A549 (cell line): ENCODE results near the gene HMGCS1. TPM values are rescaled to one million over a fixed set of nuclear protein-coding genes. Genes with fewer than 3 reads are reported as not detected.

Source experiments
- ATAC-seq, 2 experiments: fragments of 200-7000 bp in 1 of 2; fragments of >200 bp in 1 of 2; cut with Nextera tagmentation in 1 of 2; cut with Tn5 transposase in 1 of 2; 3 replicates each; pipeline versions ENCODE4 v1.8.0 to v1.9.1; 2018 to 2020; ENCODE audit warnings: mild to moderate bottlenecking in 1 of 2, moderate library complexity in 1 of 2
- CTCF ChIA-PET: fragments of 300-600 bp; sonication (Branson Sonifier 250); formaldehyde crosslinking; extraction: SDS; loops from one replicate; lab custom pipeline; 2021; ENCODE audit warnings: antibody characterized with exemption, inconsistent platforms; lab: Yijun Ruan, JAX
- POLR2A ChIA-PET: fragments of 350-600 bp; formaldehyde crosslinking; extraction: SDS; loops from one replicate; lab custom pipeline; 2021; ENCODE audit warnings: antibody characterized with exemption, inconsistent platforms; lab: Yijun Ruan, JAX
- DNase-seq, 2 experiments: peaks; one replicate each; pipeline versions ENCODE4 v3.0.0 to v3.0.0-alpha.2; 2011 to 2016; ENCODE audit warnings: low read depth in 1 of 2, low spot score in 1 of 2
- FAIRE-seq: peaks from 2 replicates; lab custom pipeline; 2011; peaks lifted over from hg19 to GRCh38; lab: Jason Lieb, UNC
- H3K27ac ChIP-seq, 2 experiments: fragments of >200 bp; sonication (Bioruptor Twin); formaldehyde crosslinking; 3 replicates each; pipeline ENCODE4 v1.5.1; 2016 to 2017
- H3K4me1 ChIP-seq: fragments of >200 bp; sonication (Bioruptor Twin); formaldehyde crosslinking; 3 replicates; pipeline ENCODE4 v1.6.1; 2016
- H3K4me2 ChIP-seq: fragments of >200 bp; sonication (Bioruptor Twin); formaldehyde crosslinking; 3 replicates; pipeline ENCODE4 v1.6.1; 2016
- H3K4me3 ChIP-seq: fragments of >200 bp; sonication (Bioruptor Twin); formaldehyde crosslinking; 3 replicates; pipeline ENCODE4 v1.5.1; 2016
- H3K9me3 ChIP-seq: fragments of >200 bp; sonication (Bioruptor Twin); formaldehyde crosslinking; 3 replicates; pipeline ENCODE4 v1.6.1; 2016
- ATOH8 ChIP-seq: fragments of 250-450 bp; sonication (Bioruptor Pico); IDR thresholded peaks from 2 replicates; pipeline ENCODE4 v1.5.0; 2020; ENCODE audit warnings: low read depth, mild to moderate bottlenecking, moderate library complexity
- CBX2 ChIP-seq: fragments of 200-600 bp; sonication (generic); IDR thresholded peaks from 2 replicates; pipeline ENCODE4 v1.6.1; 2016; ENCODE audit warnings: low read depth, mild to moderate bottlenecking, borderline replicate concordance
- CBX8 ChIP-seq: fragments of 200-600 bp; sonication (generic); IDR thresholded peaks from 2 replicates; pipeline ENCODE4 v1.6.1; 2016
- CHD4 ChIP-seq: fragments of 200-600 bp; sonication (generic); IDR thresholded peaks from 2 replicates; pipeline ENCODE4 v1.6.1; 2016; ENCODE audit warnings: antibody characterized with exemption, mild to moderate bottlenecking, borderline replicate concordance
- EHF ChIP-seq: fragments of 250-450 bp; sonication (Bioruptor Pico); IDR thresholded peaks from 2 replicates; pipeline ENCODE4 v1.5.0; 2020; ENCODE audit warnings: mild to moderate bottlenecking
- ELK1 ChIP-seq: fragments of 150-350 bp; IDR thresholded peaks from 2 replicates; pipeline ENCODE4 v1.6.1; 2014; ENCODE audit warnings: low read depth, mild to moderate bottlenecking, low read length
- EP300 ChIP-seq, 2 experiments: fragments of >200 bp; sonication (Bioruptor Twin); formaldehyde crosslinking; IDR thresholded peaks; 2 replicates in 1 of 2; 3 replicates in 1 of 2; pipeline ENCODE4 v1.6.1; 2016 to 2017
- FOSB ChIP-seq: fragments of 250-450 bp; sonication (Bioruptor Pico); IDR thresholded peaks from 2 replicates; pipeline ENCODE4 v1.5.0; 2020; ENCODE audit warnings: mild to moderate bottlenecking, moderate library complexity
- FOSL2 ChIP-seq, 2 experiments: fragments of 450-650 bp in 1 of 2; fragments of >200 bp in 1 of 2; sonication (Bioruptor Twin) in 1 of 2; formaldehyde crosslinking; IDR thresholded peaks; 2 replicates each; pipeline versions ENCODE4 v1.5.0 to v1.6.1; 2016 to 2020; ENCODE audit warnings: mild to moderate bottlenecking in 1 of 2, moderate library complexity in 1 of 2
- FOXS1 ChIP-seq: fragments of 250-450 bp; sonication (Bioruptor Pico); IDR thresholded peaks from 2 replicates; pipeline ENCODE4 v1.5.0; 2020; ENCODE audit warnings: mild to moderate bottlenecking, moderate library complexity
- HDAC2 ChIP-seq: fragments of 200-600 bp; sonication (generic); IDR thresholded peaks from 2 replicates; pipeline ENCODE4 v1.6.1; 2016
- HES2 ChIP-seq: fragments of >200 bp; sonication (Bioruptor Twin); formaldehyde crosslinking; IDR thresholded peaks from 2 replicates; pipeline ENCODE4 v1.6.1; 2016
- HOXB13 ChIP-seq: fragments of 250-450 bp; sonication (Bioruptor Pico); IDR thresholded peaks from 2 replicates; pipeline ENCODE4 v1.5.0; 2020; ENCODE audit warnings: low read depth, mild to moderate bottlenecking, moderate library complexity
- HOXB5 ChIP-seq: fragments of 250-450 bp; sonication (Bioruptor Pico); IDR thresholded peaks from 2 replicates; pipeline ENCODE4 v1.5.0; 2020; ENCODE audit warnings: mild to moderate bottlenecking, moderate library complexity
- KDM1A ChIP-seq: fragments of 200-600 bp; sonication (generic); IDR thresholded peaks from 2 replicates; pipeline ENCODE4 v1.6.1; 2016; ENCODE audit warnings: low read depth, mild to moderate bottlenecking
- MAX ChIP-seq: IDR thresholded peaks from 2 replicates; pipeline ENCODE4 v1.6.1; 2012
- MYC ChIP-seq: IDR thresholded peaks from 2 replicates; pipeline ENCODE4 v1.6.1; 2012; ENCODE audit warnings: mild to moderate bottlenecking, inconsistent platforms, low read length, improper control_type of control experiment, borderline replicate concordance
- NR3C1 ChIP-seq: fragments of >200 bp; sonication (Bioruptor Twin); formaldehyde crosslinking; IDR thresholded peaks from 3 replicates; pipeline ENCODE4 v1.6.1; 2017
- RAD21 ChIP-seq, 2 experiments: fragments of >200 bp in 1 of 2; sonication (Bioruptor Twin) in 1 of 2; formaldehyde crosslinking in 1 of 2; IDR thresholded peaks in 1 of 2; conservative IDR thresholded peaks in 1 of 2; 2 replicates in 1 of 2; 3 replicates in 1 of 2; pipeline ENCODE4 v1.6.1; 2012 to 2018; ENCODE audit warnings: inconsistent platforms in 1 of 2
- RARB ChIP-seq: fragments of 250-450 bp; sonication (Bioruptor Pico); IDR thresholded peaks from 2 replicates; pipeline ENCODE4 v1.8.0; 2021; ENCODE audit warnings: mild to moderate bottlenecking, moderate library complexity
- RCOR1 ChIP-seq: fragments of 150-350 bp; IDR thresholded peaks from 2 replicates; pipeline ENCODE4 v1.6.1; 2014; ENCODE audit warnings: antibody characterized with exemption, low read length, low read depth
- REST ChIP-seq: fragments of 200-600 bp; sonication (generic); IDR thresholded peaks from 2 replicates; pipeline ENCODE4 v1.6.1; 2016; ENCODE audit warnings: antibody characterized with exemption, mild to moderate bottlenecking, moderate library complexity
- RFX5 ChIP-seq: fragments of 450-650 bp; IDR thresholded peaks from 2 replicates; pipeline ENCODE4 v1.7.1; 2014; ENCODE audit warnings: antibody characterized with exemption, mild to moderate bottlenecking, moderate library complexity
- RNF2 ChIP-seq: fragments of 200-600 bp; sonication (generic); IDR thresholded peaks from 2 replicates; pipeline ENCODE4 v1.6.1; 2016; ENCODE audit warnings: low read depth, mild to moderate bottlenecking, antibody characterized with exemption, moderate library complexity, borderline replicate concordance
- SREBF2 ChIP-seq: fragments of 450-650 bp; IDR thresholded peaks from 2 replicates; pipeline ENCODE4 v1.6.1; 2014; ENCODE audit warnings: mild to moderate bottlenecking, moderate library complexity
- TFCP2L1 ChIP-seq: fragments of 250-450 bp; sonication (Bioruptor Pico); IDR thresholded peaks from 2 replicates; pipeline ENCODE4 v1.5.0; 2021; ENCODE audit warnings: mild to moderate bottlenecking
- TP53 ChIP-seq: fragments of 250-450 bp; sonication (Bioruptor Pico); IDR thresholded peaks from 2 replicates; pipeline ENCODE4 v1.5.0; 2021; ENCODE audit warnings: mild to moderate bottlenecking, moderate library complexity
- ZFP36 ChIP-seq: fragments of 450-650 bp; IDR thresholded peaks from 2 replicates; pipeline ENCODE4 v1.6.1; 2014; ENCODE audit warnings: borderline replicate concordance; ENCODE audit not compliant: partially characterized antibody
- ZNF302 ChIP-seq: fragments of 250-450 bp; sonication (Bioruptor Pico); IDR thresholded peaks from 2 replicates; pipeline ENCODE4 v1.9.0; 2021; ENCODE audit warnings: inconsistent platforms, mild to moderate bottlenecking, moderate library complexity
- WGBS: methylation state at CpG from one replicate; pipeline ENCODE4 v1.1.6; 2017; ENCODE audit errors: missing lambda C conversion rate; 5-methylcytosine and 5-hydroxymethylcytosine counted together
- polyA plus RNA-seq, 4 experiments: library from polyadenylated mRNA; depleted of rRNA in 3 of 4; stranded (reverse); fragments of >200 nt; fragmentation: RNase III in 1 of 4; extraction: RNeasy Plus Mini Kit Qiagen cat#74134 plus additional on column Dnase treatment in 1 of 4; gene quantifications; 2 replicates in 3 of 4; 3 replicates in 1 of 4; pipeline ENCODE4 v1.2.3, GENCODE V29; 2011 to 2017

HMGCS1 gene
- polyA plus RNA-seq, 2 of the 4 experiments (the other 2 are of a cell fraction), result 64.8 to 72.8 TPM

- ATAC-seq (peak; percentile 61 to 71; a peak in 5 of 6 replicates), FAIRE-seq (no peak), DNase-seq (no peak)
- 0 out of 3 replicates have a peak, but pooled peaks cover 3% of the 10 kb centered on the region for H3K4me1 ChIP-seq
- H3K4me3 ChIP-seq, result no peak overlapping the region
- POLR2A ChIA-PET, result no interaction called here
- 22% methylated on average over 2 of the region's 2 CpGs for WGBS
- CTCF ChIA-PET, result interaction anchor here (0.7 to 1.0 kb wide), 3 partner anchors 20 to 228 kb away, joined by 3 to 4 read pairs (median 3); partner anchors contain the start of gene TMEM267
- H3K4me2 ChIP-seq, result 0 out of 3 replicates have a peak overlapping the region, but pooled peaks have one; percentile 17
- no peak for TF ChIP-seq EHF (CRISPR knock-in tag)
- TF ChIP-seq HOXB13 (CRISPR knock-in tag), result no peak
- TF ChIP-seq RARB (CRISPR knock-in tag), result no peak
- no peak for TF ChIP-seq MYC
- no peak for TF ChIP-seq KDM1A
- no peak for TF ChIP-seq RNF2
- no peak for TF ChIP-seq EP300 (IDR thresholded peaks at IDR 0.05)
- TF ChIP-seq NR3C1, result no peak
- TF ChIP-seq RCOR1, result no peak
- no peak for TF ChIP-seq HES2
- TF ChIP-seq ATOH8, result no peak
- no peak for TF ChIP-seq ZNF302 (CRISPR knock-in tag)
- TF ChIP-seq FOSL2 (IDR thresholded peaks at IDR 0.05), result no peak
- no peak for TF ChIP-seq FOSL2 (CRISPR knock-in tag; IDR thresholded peaks at IDR 0.05)
- TF ChIP-seq ZFP36, result no peak
- TF ChIP-seq CBX2, result no peak
- no peak for TF ChIP-seq CBX8
- TF ChIP-seq FOXS1, result no peak
- TF ChIP-seq REST, result no peak
- no peak for TF ChIP-seq RAD21 (conservative IDR thresholded peaks at IDR 0.05 in 1 of 2, IDR thresholded peaks at IDR 0.05 in 1 of 2)
- TF ChIP-seq FOSB, result no peak
- H3K27ac ChIP-seq, result no peak overlapping the region
- no peaks in the 10 kb centered on the region for H3K9me3 ChIP-seq
These were observed 56.8 kb downstream of the HMGCS1 start for GRCh38 chr5:43256261-43256966.

- Histone ChIP-seq H3K4me1 (0 out of 3 replicates have a peak, but pooled peaks cover 3% of the 10 kb centered on the region), H3K4me3 (no peak overlapping the region), H3K9me3 (no peaks in the 10 kb centered on the region), H3K4me2 (no peak overlapping the region), H3K27ac (no peak overlapping the region)
- ATAC-seq (peak in 1 of 2 experiments; percentile 34; a peak in 1 of 6 replicates), DNase-seq (no peak), FAIRE-seq (no peak)
- 88% methylated on average over 2 of the region's 2 CpGs for WGBS
- ChIA-PET POLR2A (no interaction called here), CTCF (interaction anchor here (0.7 to 1.0 kb wide), 3 partner anchors 19 to 228 kb away, joined by 3 to 4 read pairs (median 3); partner anchors contain the start of gene TMEM267)
- TF ChIP-seq HDAC2, result no peak
- no peak for TF ChIP-seq TFCP2L1 (CRISPR knock-in tag)
- no peak for TF ChIP-seq SREBF2
- TF ChIP-seq RFX5, result no peak
- TF ChIP-seq ATOH8, result no peak
- TF ChIP-seq MAX, result no peak
- TF ChIP-seq TP53 (CRISPR knock-in tag), result no peak
- no peak for TF ChIP-seq HOXB5 (CRISPR knock-in tag)
- TF ChIP-seq ELK1, result no peak
- no peak for TF ChIP-seq HES2
- TF ChIP-seq FOXS1, result no peak
- no peak for TF ChIP-seq CHD4
These were observed 57.5 kb downstream of the HMGCS1 start for GRCh38 chr5:43255704-43256103.
